Measurements from ENCODE around the gene RHOJ.

- TF ChIP-seq YY1 (IDR thresholded peaks at IDR 0.05; ENCODE audit: insufficient read depth, insufficient read length) = no peak
- no peak for TF ChIP-seq SUZ12 (IDR thresholded peaks at IDR 0.05; ENCODE audit: extremely low read depth, insufficient read depth, insufficient read length)
Measured at GRCh38 chr14:63322897-63323573, 118.8 kb downstream of the RHOJ start.
